Fibroblast of lung (primary cell): ENCODE measurements around the gene OGFOD2. TPM values are rescaled to one million over a fixed set of nuclear protein-coding genes. Genes with fewer than 3 reads are reported as not detected.

Source experiments
- DNase-seq, 2 donors: peaks; one replicate each; pipeline versions ENCODE4 v3.0.0 to v3.0.0-alpha.2; 2010; ENCODE audit warnings: low read depth in 2 of 2
- H2AFZ ChIP-seq: 2 replicates; pipeline ENCODE4 v1.5.1; 2012; ENCODE audit warnings: low read length, control low read depth, inconsistent platforms
- H3K27ac ChIP-seq: 2 replicates; pipeline ENCODE4 v1.5.1; 2011; ENCODE audit warnings: low read length, control low read depth; ENCODE audit not compliant: insufficient read depth
- H3K27me3 ChIP-seq: 2 replicates; pipeline ENCODE4 v1.5.1; 2011; ENCODE audit warnings: mild to moderate bottlenecking, low read length; ENCODE audit not compliant: control insufficient read depth, insufficient read depth
- H3K36me3 ChIP-seq: 2 replicates; pipeline ENCODE4 v1.5.1; 2011; ENCODE audit warnings: low read length; ENCODE audit not compliant: control insufficient read depth, insufficient read depth
- H3K4me1 ChIP-seq: 2 replicates; pipeline ENCODE4 v1.5.1; 2011; ENCODE audit warnings: low read length; ENCODE audit not compliant: control insufficient read depth, insufficient read depth; ENCODE audit errors: extremely low read depth
- H3K4me2 ChIP-seq: 2 replicates; pipeline ENCODE4 v1.5.1; 2011; ENCODE audit warnings: low read length, control low read depth; ENCODE audit not compliant: insufficient read depth; ENCODE audit errors: extremely low read depth
- H3K4me3 ChIP-seq, 4 experiments: fragments of 200-600 bp in 1 of 4; sonication (generic) in 1 of 4; replicated peaks in 1 of 4; 2 replicates each; pipeline ENCODE4 v1.5.1; 2011 to 2016; ENCODE audit warnings: low read length in 4 of 4, low read depth in 3 of 4, mild to moderate bottlenecking in 3 of 4, control low read depth in 2 of 4, inconsistent platforms in 1 of 4, mixed read lengths in 1 of 4; ENCODE audit not compliant: insufficient read depth in 1 of 4; ENCODE audit errors: control extremely low read depth in 1 of 4
- H3K79me2 ChIP-seq: 2 replicates; pipeline ENCODE4 v1.5.1; 2012; ENCODE audit warnings: mild to moderate bottlenecking, low read length, inconsistent platforms; ENCODE audit not compliant: control insufficient read depth, insufficient read depth
- H3K9ac ChIP-seq: 2 replicates; pipeline ENCODE4 v1.5.1; 2011; ENCODE audit warnings: mild to moderate bottlenecking, low read length, control low read depth; ENCODE audit not compliant: insufficient read depth
- H3K9me3 ChIP-seq: 2 replicates; pipeline ENCODE4 v1.5.1; 2012; ENCODE audit warnings: low read depth, low read length; ENCODE audit not compliant: control insufficient read depth, insufficient read depth
- H4K20me1 ChIP-seq: 2 replicates; pipeline ENCODE4 v1.5.1; 2011; ENCODE audit warnings: low read length; ENCODE audit not compliant: control insufficient read depth, insufficient read depth; ENCODE audit errors: extremely low read depth
- EZH2 ChIP-seq: IDR thresholded peaks from 2 replicates; pipeline ENCODE4 v1.5.1; 2012; ENCODE audit warnings: low read length, control low read depth, mild to moderate bottlenecking; ENCODE audit errors: missing control alignments
- polyA plus RNA-seq, 2 donors: library from polyadenylated mRNA; depleted of rRNA in 1 of 2; stranded (reverse) in 1 of 2; unstranded in 1 of 2; fragments of >200 nt; gene quantifications; 2 replicates each; pipeline ENCODE4 v1.2.1, GENCODE V29; 2011 to 2012; ENCODE audit warnings: missing spikeins in 1 of 2
- total RNA-seq: library from RNA; depleted of rRNA; stranded (reverse); fragments of >200 nt; gene quantifications from 2 replicates; pipeline ENCODE4 v1.2.1, GENCODE V29; 2014
- TF ChIP-seq, protein P1 (sequence below), 2 donors: IDR thresholded peaks in 1 of 2; conservative IDR thresholded peaks in 1 of 2; 1 replicate in 1 of 2; 2 replicates in 1 of 2; pipeline ENCODE4 v1.5.1; 2011 to 2012; ENCODE audit warnings: low read length in 2 of 2, control low read depth in 1 of 2, inconsistent platforms in 1 of 2, low read depth in 1 of 2, mild to moderate bottlenecking in 1 of 2

The OGFOD2 gene
- total and polyA plus RNA-seq, 2 donors (not counting 1 experiment from before 2014, with no cell fraction given), result 5.2 to 9.6 TPM

GRCh38 chr12:122949405-122949804 is 25.6 kb upstream of the OGFOD2 start:
- DNase-seq, result no peak
- TF ChIP-seq, protein P1, sequence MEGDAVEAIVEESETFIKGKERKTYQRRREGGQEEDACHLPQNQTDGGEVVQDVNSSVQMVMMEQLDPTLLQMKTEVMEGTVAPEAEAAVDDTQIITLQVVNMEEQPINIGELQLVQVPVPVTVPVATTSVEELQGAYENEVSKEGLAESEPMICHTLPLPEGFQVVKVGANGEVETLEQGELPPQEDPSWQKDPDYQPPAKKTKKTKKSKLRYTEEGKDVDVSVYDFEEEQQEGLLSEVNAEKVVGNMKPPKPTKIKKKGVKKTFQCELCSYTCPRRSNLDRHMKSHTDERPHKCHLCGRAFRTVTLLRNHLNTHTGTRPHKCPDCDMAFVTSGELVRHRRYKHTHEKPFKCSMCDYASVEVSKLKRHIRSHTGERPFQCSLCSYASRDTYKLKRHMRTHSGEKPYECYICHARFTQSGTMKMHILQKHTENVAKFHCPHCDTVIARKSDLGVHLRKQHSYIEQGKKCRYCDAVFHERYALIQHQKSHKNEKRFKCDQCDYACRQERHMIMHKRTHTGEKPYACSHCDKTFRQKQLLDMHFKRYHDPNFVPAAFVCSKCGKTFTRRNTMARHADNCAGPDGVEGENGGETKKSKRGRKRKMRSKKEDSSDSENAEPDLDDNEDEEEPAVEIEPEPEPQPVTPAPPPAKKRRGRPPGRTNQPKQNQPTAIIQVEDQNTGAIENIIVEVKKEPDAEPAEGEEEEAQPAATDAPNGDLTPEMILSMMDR (conservative IDR thresholded peaks at IDR 0.05 in 1 of 2, IDR thresholded peaks at IDR 0.05 in 1 of 2; ENCODE audit: low read depth in 1 of 2, low read length in 2 of 2), result no peak
- TF ChIP-seq EZH2, result no peak
- no peak overlapping the region for H3K4me2 ChIP-seq
- no peaks in the 10 kb centered on the region for H3K36me3 ChIP-seq
- H3K9ac ChIP-seq, result no peak overlapping the region
- H3K79me2 ChIP-seq, result no peaks in the 10 kb centered on the region
- H3K4me3 ChIP-seq, result no peak overlapping the region
- H4K20me1 ChIP-seq, result no peaks in the 10 kb centered on the region
- H2AFZ ChIP-seq, result no peak overlapping the region
- peaks cover 23% of the 10 kb centered on the region for H3K4me1 ChIP-seq
- no peaks in the 10 kb centered on the region for H3K27me3 ChIP-seq
- H3K9me3 ChIP-seq, result no peaks in the 10 kb centered on the region
- H3K27ac ChIP-seq, result no peak overlapping the region

DNA sequence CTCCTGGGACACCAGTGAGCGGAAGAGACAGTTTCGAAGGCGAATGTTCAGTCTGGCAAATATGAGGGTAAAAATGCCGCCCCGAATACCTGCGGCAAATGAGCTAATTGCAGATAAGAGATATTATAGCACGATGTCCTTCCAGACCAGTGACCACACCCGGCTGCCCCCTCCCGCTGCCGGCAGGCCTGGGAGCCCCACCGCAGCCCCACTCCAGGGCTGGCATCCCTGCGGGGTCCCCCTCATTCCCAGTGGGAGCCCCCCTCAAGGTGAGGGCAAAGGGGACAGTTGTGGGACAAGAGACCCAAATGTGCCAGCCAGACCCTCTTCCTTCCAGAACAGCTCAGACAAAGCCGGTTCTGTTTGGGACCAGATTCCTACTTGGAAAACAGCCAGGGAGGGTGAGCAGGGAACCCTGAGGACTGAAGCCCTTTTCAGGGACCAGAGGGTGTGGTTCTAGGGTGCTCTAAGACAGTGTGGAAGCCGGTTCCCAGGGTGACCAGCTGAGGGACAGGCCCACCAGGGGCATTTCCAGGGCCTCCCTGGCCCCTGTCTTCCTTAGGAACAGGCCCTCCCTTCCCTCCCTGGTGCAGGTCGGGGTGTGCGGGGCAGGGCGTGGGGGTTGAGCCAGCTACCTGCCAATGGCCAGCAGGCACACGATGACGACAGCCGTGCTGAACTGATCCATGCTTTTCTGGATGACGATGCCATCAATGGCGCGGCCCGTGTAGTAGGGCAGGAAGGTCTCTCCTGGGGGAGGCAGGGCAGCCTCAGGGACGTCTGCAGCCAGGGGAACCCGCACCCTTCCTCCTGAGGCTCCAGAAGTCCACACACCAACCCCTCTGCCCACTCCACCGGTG is 25.0 kb upstream of the OGFOD2 start:
- Histone ChIP-seq H4K20me1 (no peaks in the 10 kb centered on the region), H3K27me3 (no peaks in the 10 kb centered on the region), H3K4me3 (no peak overlapping the region), H3K4me1 (peaks cover 18% of the 10 kb centered on the region), H3K27ac (no peak overlapping the region), H3K4me2 (no peak overlapping the region), H3K9ac (no peak overlapping the region), H2AFZ (no peak overlapping the region), H3K79me2 (no peaks in the 10 kb centered on the region), H3K9me3 (no peaks in the 10 kb centered on the region), H3K36me3 (no peaks in the 10 kb centered on the region)
- no peak for DNase-seq
- TF ChIP-seq EZH2, result no peak
- TF ChIP-seq, protein P1 (conservative IDR thresholded peaks at IDR 0.05 in 1 of 2, IDR thresholded peaks at IDR 0.05 in 1 of 2; ENCODE audit: low read depth in 1 of 2, low read length in 2 of 2), result no peak

GRCh38 chr12:122951406-122951805 is 23.6 kb upstream of the OGFOD2 start:
- Histone ChIP-seq H3K9me3 (no peaks in the 10 kb centered on the region), H3K4me2 (no peak overlapping the region), H3K27me3 (no peaks in the 10 kb centered on the region), H3K4me3 (no peak overlapping the region), H3K36me3 (no peaks in the 10 kb centered on the region), H2AFZ (no peak overlapping the region), H3K9ac (no peak overlapping the region), H3K79me2 (no peaks in the 10 kb centered on the region), H4K20me1 (no peaks in the 10 kb centered on the region), H3K27ac (no peak overlapping the region), H3K4me1 (peaks cover 12% of the 10 kb centered on the region)
- TF ChIP-seq, protein P1 (conservative IDR thresholded peaks at IDR 0.05 in 1 of 2, IDR thresholded peaks at IDR 0.05 in 1 of 2; ENCODE audit: low read depth in 1 of 2, low read length in 2 of 2), result no peak
- no peak for TF ChIP-seq EZH2
- DNase-seq, result peak; percentile 43 to 58
